GM18861 (cell line): ENCODE data around the gene KRTAP4-3.
"Not testable (repeated sequence)": the region's sequence is repeated elsewhere in the genome, so short reads cannot be mapped to it uniquely, and the experiment has no call there.

Experiments used
- ATAC-seq: cut with Tn5 transposase; IDR thresholded peaks from one replicate; pipeline ENCODE4 v1.9.1; 2021; ENCODE audit not compliant: unreplicated experiment

Gene KRTAP4-3

DNA sequence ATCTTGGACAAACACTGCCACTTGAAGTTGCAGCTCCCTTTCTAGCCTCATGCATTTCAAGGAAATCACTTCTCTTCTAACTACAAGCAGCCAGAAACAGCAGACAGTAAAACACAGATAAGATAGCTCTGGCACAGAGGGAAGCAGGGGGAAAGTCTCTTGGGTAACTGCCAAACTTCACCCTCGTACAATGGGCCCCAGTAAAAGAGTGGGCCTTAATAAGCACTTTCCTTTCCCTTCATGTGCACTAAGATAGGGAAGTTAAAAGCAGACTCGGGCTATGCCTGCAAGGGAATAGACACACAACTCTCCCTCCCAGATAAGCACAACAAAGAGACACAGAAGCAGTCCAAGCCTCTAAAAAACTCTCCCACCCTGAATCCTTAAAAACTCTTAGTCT is 14.2 kb downstream of the KRTAP4-3 start:
- no peak for ATAC-seq

DNA sequence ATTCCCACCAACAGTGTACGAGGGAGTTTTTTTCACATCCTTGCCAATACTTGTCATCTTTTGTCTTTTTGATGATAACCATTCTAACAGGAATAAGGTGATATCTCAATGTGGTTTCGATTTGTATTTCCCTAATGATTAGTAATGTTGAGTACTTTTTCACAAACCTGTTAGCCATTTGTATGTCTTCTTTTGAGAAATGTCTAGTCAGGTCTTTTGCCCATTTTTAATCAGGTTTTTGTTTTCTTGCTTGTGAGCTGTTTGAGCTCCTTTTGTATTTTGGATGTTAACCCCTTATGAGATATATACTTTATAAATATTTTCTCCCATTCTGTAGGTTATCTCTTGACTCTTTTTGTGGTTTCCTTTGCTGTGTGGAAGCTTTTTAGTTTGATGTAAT is 16.5 kb downstream of the KRTAP4-3 start:
- ATAC-seq: no peak

DNA sequence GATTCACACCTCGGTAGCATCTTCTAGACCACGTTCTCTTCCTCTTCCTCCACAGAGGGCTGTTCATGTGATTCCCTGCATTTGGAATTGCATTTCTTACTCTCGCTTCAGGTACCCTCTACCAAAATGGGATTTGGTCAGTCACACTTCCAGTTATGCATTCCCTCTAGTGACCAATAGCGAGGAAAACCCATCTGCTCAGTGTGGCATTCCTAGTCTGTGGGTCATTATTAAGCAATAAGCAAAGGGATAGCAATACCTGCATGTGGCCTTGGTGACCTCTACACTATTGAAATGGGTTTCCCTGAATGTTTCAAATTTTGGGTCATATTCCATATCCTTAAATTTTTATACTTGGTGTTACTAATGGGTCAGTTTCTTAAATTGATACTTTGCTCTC is 18.0 kb downstream of the KRTAP4-3 start:
- no peak for ATAC-seq

DNA sequence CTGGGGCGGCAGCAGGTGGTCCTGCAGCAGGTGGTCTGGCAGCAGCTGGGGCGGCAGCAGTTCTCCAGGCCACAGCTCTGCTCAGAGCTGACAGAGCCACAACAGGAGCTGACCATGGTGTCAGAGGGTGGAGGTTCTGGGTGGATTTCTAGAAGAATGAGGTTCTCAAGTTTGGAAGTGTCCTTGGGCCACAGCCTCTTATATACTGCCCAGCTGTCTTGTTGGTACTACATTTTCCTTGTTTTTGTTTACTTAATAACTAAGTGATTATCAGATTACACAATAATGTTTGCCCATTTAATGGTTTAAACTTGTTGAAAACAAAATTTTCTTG is 18.4 kb downstream of the KRTAP4-3 start, which contains the start of gene KRTAP4-5:
Gene KRTAP4-5, minus strand, starts transcription at position 174 of the 334 bp plus-strand sequence. Its CDS starts 58 bp downstream, at position 116.
- no peak for ATAC-seq

DNA sequence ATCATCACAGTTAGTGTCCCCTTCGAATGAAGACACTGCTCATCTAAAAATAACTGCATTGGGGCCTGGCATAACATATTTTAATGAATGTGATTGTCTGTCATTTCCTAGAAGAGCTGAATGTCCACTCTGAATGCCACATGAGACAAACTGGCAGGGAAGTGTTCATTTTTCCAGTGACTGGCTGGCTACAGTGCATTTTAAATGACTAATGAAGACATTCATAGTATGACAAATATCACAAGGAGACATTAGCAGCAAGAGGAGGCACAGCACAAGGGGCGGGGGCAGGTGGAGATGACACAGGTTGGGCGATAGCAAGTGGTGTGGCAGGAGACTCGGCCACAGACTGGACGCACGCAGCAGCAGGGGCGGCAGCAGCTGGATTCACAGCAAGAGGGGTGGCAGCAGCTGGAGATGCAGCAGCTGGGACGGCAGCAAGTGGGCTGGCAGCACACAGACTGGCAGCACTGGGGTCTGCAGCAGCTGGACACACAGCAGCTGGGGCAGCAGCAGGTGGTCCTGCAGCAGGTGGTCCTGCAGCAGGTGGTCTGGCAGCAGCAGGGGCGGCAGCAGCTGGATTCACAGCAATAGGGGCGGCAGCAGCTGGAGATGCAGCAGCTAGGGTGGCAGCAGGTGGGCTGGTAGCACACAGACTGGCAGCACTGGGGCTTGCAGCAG is 18.9 kb downstream of the KRTAP4-3 start:
- ATAC-seq: not testable (repeated sequence)

DNA sequence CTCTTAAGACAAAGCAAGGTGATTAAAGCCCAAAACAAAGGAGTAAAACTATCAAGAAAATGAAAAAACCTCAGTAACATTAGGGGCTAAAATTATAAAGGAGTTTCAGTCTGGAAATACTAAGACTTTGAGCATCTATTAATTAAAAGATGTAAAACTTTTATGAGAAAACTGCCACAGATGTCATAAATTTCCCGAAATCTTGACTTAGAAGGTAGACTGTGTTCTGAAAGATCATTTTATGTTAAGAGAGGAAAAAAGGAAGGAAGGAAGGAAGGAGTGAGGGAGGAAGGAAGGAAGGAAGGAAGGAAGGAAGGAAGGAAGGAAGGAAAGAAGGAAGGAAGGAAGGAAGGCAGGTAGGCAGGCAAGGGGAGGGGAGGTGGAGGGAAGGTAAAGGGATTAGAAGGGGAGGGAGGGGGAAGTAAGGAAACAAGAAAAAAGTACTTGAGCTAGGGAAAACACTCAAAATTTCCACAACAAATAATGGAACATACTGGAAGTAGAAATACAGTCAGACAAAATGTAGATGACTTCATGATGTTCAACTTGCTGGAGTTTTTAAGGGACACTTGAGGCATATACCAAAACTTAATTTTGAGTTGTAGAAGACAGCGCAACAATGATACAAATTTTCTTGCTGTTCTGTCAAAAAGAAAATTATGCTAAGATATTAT is 20.4 kb downstream of the KRTAP4-3 start:
- no peak for ATAC-seq

DNA sequence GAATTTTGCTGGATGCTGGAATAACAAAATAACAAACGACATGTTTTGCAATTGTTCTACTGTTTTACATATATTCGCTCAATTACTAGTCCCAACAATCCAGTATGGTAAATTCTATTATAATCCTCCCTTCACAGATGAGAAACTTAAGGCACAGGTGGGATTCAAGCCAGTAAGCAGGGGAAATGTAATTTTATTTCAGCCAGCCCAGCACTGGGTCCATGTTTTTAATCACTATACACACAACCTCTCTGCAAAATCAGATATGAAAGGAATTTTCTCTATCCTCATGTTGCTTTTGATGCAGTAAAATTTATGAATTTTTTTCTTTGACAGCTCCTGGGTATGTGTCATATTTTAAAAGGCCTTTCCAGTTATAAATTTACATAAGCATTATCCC is 22.8 kb downstream of the KRTAP4-3 start:
- ATAC-seq: no peak

DNA sequence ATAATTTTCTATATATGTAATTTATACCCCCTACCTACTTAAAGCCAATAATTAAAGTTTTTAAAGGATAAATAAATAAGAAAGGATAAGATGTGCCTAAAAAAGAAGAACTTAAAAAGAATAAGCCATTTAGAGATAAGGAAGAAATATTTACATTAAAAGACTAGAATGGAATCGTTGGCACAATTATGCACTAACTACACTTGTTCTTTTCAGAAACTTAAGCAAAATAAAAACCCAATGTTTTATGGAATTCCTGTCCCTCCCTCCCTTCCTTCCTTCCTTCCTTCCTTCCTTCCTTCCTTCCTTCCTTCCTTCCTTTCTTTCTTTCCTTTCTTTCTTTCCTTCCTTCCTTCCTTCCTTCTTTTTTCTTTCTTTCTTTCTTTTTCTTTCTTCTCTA is 23.2 kb downstream of the KRTAP4-3 start:
- ATAC-seq: no peak

DNA sequence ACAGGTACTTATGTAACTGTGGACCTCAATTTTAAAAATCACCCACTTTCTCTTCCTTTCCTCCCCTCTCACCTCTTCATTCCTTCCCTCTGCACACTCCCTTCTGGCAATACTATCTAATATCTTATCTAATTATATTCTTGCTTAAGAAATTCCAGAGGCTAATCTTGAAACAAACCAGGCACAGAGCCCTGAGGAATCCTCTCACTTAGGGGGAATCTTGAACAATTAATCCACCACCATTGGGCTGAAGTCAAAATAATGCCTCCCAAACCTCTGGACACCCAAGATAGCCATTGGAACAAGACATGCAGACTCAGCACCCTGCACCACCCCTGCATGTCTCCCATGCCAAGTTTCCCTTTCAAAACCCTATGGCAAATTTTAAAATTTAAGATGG is 26.7 kb downstream of the KRTAP4-3 start:
- no peak for ATAC-seq

DNA sequence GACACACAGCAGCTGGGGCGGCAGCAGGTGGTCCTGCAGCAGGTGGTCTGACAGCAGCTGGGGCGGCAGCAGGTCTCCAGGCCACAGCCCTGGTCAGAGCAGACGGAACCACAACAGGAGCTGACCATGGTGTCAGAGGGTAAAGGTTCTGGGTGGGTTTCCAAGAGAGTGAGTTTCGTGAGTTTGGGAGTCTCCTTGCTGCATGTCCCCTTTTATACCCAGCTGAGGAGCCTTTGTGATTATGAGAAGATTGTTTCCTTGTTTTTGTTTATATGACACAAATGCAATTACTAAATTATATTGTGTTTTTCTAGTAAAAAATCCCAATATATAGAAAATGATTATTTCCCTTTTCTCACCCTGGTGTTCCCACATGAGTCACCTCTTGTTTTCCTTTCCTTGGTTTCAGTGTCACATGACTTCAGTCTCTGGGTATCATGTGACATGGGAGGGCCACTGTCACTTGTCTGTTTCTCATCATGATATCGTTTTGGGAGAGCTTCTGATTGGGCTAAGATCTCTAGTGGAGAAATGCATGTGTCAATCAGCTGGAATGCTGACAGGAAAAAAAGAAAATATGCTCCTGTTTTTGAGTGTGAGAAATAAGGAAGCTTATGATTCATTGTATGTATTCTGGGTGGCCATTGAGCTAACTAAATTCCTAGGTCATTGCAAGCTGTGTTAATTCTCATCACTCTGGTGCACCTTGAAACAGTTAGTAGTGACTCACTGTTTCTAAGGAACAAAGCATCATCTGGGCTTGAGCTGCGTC is 27.5 kb downstream of the KRTAP4-3 start, which contains the start of gene KRTAP4-6:
Gene KRTAP4-6, minus strand, starts transcription at position 185 of the 772 bp plus-strand sequence. Its CDS starts 57 bp downstream, at position 128.
- ATAC-seq: no peak

DNA sequence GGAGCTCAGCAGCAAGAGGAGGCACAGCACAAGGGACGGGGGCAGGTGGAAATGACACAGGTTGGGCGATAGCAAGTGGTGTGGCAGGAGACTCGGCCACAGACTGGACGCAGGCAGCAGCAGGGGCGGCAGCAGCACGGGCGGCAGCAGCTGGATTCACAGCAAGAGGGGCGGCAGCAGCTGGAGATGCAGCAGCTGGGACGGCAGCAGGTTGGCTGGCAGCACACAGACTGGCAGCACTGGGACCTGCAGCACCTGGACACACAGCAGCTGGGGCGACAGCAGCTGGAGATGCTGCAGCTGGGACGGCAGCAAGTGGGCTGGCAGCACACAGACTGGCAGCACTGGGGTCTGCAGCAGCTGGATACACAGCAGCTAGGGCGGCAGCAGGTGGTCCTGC is 28.2 kb downstream of the KRTAP4-3 start:
- ATAC-seq: not testable (repeated sequence)

DNA sequence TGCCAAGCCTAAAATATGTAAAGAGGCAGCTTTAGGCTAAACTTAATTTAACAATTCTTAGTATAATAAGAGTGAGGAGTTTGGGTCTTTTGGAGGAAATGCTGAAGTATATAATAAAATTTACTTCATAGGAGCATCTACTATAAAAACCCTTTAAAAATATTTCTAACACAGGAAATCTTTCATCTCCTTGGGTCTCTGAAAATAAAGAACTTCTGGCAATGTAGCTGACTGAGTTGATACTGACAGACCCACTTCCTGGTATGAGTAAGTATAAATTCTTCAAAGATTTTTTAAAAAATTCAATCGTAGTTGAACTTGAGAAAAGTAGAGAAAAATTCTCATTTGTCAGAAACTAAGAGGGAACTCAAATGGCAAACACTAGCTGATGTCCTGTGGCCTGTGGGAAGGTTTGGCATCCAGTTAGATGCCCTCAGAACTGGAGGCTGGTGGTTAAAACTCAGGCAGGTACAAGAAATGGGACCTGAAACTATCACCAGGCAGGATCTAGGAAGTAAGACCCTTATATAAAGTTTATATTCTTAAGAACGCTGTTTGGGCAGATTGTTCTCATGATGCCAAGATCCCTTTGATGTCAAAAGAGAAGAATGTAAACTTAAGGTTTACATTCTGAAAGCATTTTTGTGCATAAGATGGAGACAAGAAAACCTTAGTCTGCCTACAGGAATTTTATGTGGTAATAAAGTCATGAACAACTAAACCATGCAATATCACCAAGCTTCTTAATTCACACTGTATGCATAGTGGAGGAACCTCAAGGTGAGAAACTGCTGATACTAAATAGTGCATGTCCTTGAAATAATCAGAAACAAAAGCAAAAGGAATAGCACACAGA is 33.9 kb downstream of the KRTAP4-3 start:
- no peak for ATAC-seq

DNA sequence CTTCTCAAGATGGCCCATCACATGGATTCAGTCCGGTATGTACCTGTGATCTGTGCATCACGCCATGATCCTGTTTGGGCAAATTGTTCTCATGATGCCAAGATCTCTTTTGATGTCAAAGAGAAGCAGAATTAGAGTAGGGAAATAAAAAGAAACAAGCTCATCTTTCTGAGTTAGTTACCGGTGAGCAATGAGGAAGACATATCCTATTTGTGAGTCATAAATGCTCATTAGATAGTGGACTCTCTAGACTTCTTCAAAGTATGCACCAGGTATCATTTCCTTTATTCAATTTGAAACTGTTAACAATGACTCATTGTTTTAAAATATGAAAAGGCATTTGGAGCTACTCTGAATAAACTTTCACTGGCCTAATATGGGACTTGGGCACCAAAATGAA is 36.0 kb downstream of the KRTAP4-3 start:
- ATAC-seq: no peak

DNA sequence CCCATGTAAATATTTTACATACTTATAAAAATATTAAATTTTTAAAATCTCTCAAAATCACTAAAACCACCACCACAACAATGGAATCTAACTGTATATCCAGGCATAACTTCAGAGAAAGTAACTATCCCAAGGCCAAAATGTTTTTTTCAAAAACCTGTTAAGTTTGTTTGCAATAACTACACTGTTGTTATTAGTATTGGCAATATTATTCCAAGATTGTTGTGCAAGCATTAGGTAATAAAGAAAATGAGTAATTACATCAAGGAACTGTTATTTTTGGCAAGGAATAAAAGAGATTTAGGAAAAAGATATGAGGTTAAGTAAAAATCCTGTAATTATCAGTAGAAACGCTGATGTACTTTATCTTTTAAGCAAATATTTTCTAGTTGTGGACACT is 40.6 kb downstream of the KRTAP4-3 start:
- no peak for ATAC-seq

DNA sequence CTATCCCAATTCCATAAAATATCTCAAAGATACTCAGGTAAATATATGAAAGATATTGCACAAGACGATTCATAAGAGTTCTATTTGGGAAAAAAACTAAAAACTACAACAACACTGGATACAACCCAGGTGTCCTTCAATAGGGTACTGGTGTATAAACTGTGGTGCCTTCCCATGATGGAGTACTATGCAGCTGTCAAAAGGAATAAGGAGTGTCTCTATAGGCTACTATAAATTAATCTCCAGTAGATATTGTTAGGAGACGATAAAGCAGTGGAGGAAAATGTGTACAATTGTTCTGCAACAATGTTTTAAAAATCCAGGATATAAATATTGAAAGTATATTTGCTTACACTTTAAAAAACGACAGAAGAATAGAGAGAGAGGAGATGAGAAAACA is 41.6 kb downstream of the KRTAP4-3 start:
- ATAC-seq: no peak

DNA sequence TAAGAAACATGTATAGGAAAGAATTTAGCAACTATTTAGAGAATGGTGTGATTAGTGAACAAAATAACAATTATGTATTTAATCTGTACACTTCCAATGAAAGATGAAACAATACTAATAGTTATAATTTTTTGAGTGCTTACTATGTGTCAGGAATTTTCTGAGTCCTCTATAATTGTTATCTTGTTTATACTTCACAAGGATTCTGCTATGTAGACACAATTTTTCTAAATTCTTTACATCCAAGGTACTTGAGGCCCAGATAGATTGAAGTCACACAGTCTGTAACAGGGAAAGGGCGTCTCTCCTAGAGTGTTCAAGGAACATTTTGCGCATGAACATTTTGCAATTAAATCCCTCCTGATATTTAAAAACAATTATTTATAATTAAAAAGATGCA is 43.0 kb downstream of the KRTAP4-3 start:
- ATAC-seq: no peak

DNA sequence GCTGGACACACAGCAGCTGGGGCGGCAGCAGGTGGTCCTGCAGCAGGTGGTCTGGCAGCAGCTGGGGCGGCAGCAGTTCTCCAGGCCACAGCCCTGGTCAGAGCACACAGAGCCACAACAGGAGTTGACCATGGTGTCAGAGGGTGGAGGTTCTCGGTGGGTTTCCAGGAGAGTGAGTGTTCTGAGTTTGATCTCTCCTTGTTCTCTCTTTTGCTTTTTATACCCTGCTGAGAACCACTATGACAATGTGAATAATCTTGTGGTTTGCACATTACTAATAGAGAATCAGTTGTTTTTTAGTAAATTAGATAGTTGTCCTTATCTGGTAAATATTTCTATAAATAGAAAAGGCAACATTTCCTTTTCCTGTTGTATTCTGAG is 44.0 kb downstream of the KRTAP4-3 start, which contains the start of gene KRTAP4-12:
Gene KRTAP4-12, minus strand, starts transcription at position 192 of the 381 bp plus-strand sequence. Its CDS starts 60 bp downstream, at position 132.
- not testable (repeated sequence) for ATAC-seq

DNA sequence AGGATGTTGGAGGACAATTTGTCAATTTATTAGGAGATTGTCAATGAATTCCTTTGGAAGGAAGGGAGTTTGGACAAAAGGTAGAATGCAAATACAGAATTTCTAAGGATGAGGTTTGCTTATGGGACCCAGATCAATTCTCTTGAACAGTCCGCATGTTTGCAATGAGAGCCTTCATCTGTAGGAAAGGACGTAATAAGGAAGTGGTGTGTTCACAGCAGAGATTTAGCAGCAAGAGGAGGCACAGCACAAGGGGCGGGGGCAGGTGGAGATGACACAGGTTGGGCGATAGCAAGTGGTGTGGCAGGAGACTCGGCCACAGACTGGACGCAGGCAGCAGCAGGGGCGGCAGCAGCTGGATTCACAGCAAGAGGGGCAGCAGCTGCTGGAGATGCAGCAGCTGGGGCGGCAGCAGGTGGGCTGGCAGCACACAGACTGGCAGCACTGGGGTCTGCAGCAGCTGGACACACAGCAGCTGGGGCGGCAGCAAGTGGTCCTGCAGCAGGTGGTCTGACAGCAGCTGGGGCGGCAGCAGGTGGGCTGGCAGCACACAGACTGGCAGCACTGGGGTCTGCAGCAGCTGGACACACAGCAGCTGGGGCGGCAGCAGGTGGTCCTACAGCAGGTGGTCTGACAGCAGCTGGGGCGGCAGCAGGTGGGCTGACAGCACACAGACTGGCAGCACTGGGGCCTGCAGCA is 44.6 kb downstream of the KRTAP4-3 start:
- ATAC-seq: not testable (repeated sequence)

DNA sequence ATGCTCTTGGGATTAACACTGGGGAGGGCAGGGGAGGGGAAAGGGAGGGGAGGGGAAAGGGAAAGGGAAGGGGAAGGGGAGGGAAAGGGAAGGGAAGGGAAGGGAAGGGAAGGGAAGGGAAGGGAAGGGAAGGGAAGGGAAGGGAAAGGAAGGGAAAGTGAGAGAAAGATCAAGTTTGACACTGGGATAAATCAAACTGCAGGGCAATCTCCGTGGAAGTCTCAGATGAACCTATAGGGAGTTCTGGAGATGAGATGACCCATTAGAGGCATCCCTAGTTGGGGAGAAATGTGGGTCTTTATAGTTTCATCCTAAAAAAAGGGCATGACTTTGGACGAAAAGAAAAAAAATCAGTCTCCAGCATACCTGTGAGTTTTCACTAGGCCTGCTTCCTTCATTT is 46.3 kb downstream of the KRTAP4-3 start:
- no peak for ATAC-seq
